ENCODE data around the gene LEP. TPM values are rescaled to one million over a fixed set of nuclear protein-coding genes. Genes with fewer than 3 reads are reported as not detected.
"Not testable (repeated sequence)": the region's sequence is repeated elsewhere in the genome, so short reads cannot be mapped to it uniquely, and the experiment has no call there.

Gene LEP
- total and polyA plus RNA-seq, 2 of the 8 experiments (the other 6 are each of a cell fraction or from before 2014, with no cell fraction given): not detected

- H2BK5ac ChIP-seq (ENCODE audit: low read depth, low read length); H3K79me1 ChIP-seq (ENCODE audit: low read depth, low read length); FAIRE-seq; H3K9ac ChIP-seq (replicated peaks in 1 of 4; ENCODE audit: extremely low read depth in 1 of 4, low read depth in 3 of 4, low read length in 3 of 4); H2BK20ac ChIP-seq (ENCODE audit: low read length); H2BK15ac ChIP-seq (ENCODE audit: low read length); H4K20me1 ChIP-seq (replicated peaks in 1 of 2; ENCODE audit: control insufficient read depth in 1 of 2, insufficient read depth in 2 of 2, low read length in 2 of 2); POLR2A ChIA-PET (ENCODE audit: partially characterized antibody); H3K4me1 ChIP-seq (replicated peaks in 1 of 4; ENCODE audit: control insufficient read depth in 3 of 4, insufficient read depth in 4 of 4, low read length in 3 of 4); H3K14ac ChIP-seq (ENCODE audit: insufficient read length); H4K5ac ChIP-seq (ENCODE audit: insufficient read length, low read depth, low read length); H3K18ac ChIP-seq (ENCODE audit: extremely low read depth, low read length); H3K36me3 ChIP-seq (ENCODE audit: control insufficient read depth in 2 of 4, insufficient read depth in 4 of 4, low read length in 3 of 4); H3K4me2 ChIP-seq (ENCODE audit: insufficient read depth in 1 of 2, low read depth in 2 of 2, low read length in 2 of 2); H2AK5ac ChIP-seq (ENCODE audit: low read depth, low read length); H3K4me3 ChIP-seq (ENCODE audit: extremely low read depth in 1 of 4, insufficient read depth in 2 of 4, low read depth in 3 of 4, low read length in 4 of 4); H3K27ac ChIP-seq (ENCODE audit: low read depth, low read length); H2AFZ ChIP-seq (ENCODE audit: low read length); H3K9me3 ChIP-seq (ENCODE audit: insufficient read depth in 2 of 2, low read depth in 1 of 2, low read length in 1 of 2); H4K91ac ChIP-seq (replicated peaks; ENCODE audit: insufficient read length, low read length); H3K4ac ChIP-seq (replicated peaks; ENCODE audit: insufficient read length, low read depth, low read length); H3K27me3 ChIP-seq (replicated peaks in 1 of 4; ENCODE audit: control insufficient read depth in 3 of 4, extremely low read depth in 1 of 4, insufficient read depth in 3 of 4, low read length in 3 of 4); H3K23ac ChIP-seq (ENCODE audit: insufficient read length); H3K56ac ChIP-seq (replicated peaks; ENCODE audit: insufficient read length, low read depth, low read length); DNase-seq (ENCODE audit: low read depth in 1 of 2, low spot score in 2 of 2); H2BK12ac ChIP-seq (ENCODE audit: low read depth, low read length); H3K79me2 ChIP-seq (ENCODE audit: control insufficient read depth in 1 of 2, insufficient read depth in 2 of 2, low read length in 2 of 2); H2BK120ac ChIP-seq (replicated peaks; ENCODE audit: low read depth, low read length); H4K8ac ChIP-seq (ENCODE audit: extremely low read depth, insufficient read depth, low read length); H3K23me2 ChIP-seq (ENCODE audit: low read depth, low read length): not testable (repeated sequence)
- 84% methylated on average over 7 of the region's 7 CpGs; no CpG with 5 or more reads in 1 of the 2 experiments for WGBS, 2 experiments (ENCODE audit: extremely low coverage in 1 of 2, insufficient coverage in 1 of 2, insufficient read length in 1 of 2, insufficient replicate concordance in 2 of 2, low coverage in 1 of 2, low lambda C conversion rate in 2 of 2, missing lambda C conversion rate in 1 of 2)
- peak in 1 of 2 experiments; percentile 82; a peak in 1 of 3 replicates for TF ChIP-seq EP300 (IDR thresholded peaks at IDR 0.05; ENCODE audit: borderline replicate concordance in 1 of 2, low read depth in 2 of 2, low read length in 2 of 2)
- CTCF ChIA-PET (ENCODE audit: partially characterized antibody): interaction anchor here (0.6 to 1.0 kb wide), 3 partner anchors 78 to 661 kb away, joined by 3 to 4 read pairs (median 3); no protein-coding TSS in a partner anchor
Measured at GRCh38 chr7:128239146-128239545, 1.9 kb upstream of the LEP start.
